Measurements from ENCODE around the gene SCUBE2. TPM values are rescaled to one million over a fixed set of nuclear protein-coding genes. Genes with fewer than 3 reads are reported as not detected.

Gene SCUBE2
- total RNA-seq, 1 donor from 2014 or later = 2.5 TPM

GRCh38 chr11:9095421-9095820 lies 4.0 kb upstream of the SCUBE2 start:
- no peak overlapping the region for H3K4me3 Mint-ChIP-seq (ENCODE audit: unreplicated experiment)
- H3K4me1 Mint-ChIP-seq (ENCODE audit: low read depth, unreplicated experiment) = peaks cover 10% of the 10 kb centered on the region
- H3K27ac Mint-ChIP-seq (ENCODE audit: unreplicated experiment) = no peak overlapping the region
- H3K9me3 Mint-ChIP-seq (ENCODE audit: unreplicated experiment) = peaks cover 4% of the 10 kb centered on the region
- H3K27me3 Mint-ChIP-seq (ENCODE audit: unreplicated experiment) = peaks cover 15% of the 10 kb centered on the region
- no peak for TF ChIP-seq CTCF (IDR thresholded peaks at IDR 0.05; ENCODE audit: partially characterized antibody, unreplicated experiment)
- H3K36me3 Mint-ChIP-seq (ENCODE audit: unreplicated experiment) = peaks cover 15% of the 10 kb centered on the region
- no peak for DNase-seq

- Mint-ChIP-seq H3K36me3 (ENCODE audit: unreplicated experiment) (peaks cover 15% of the 10 kb centered on the region), H3K27ac (ENCODE audit: unreplicated experiment) (no peak overlapping the region), H3K27me3 (ENCODE audit: unreplicated experiment) (peaks cover 18% of the 10 kb centered on the region), H3K4me3 (ENCODE audit: unreplicated experiment) (no peak overlapping the region), H3K9me3 (ENCODE audit: unreplicated experiment) (peaks cover 4% of the 10 kb centered on the region), H3K4me1 (ENCODE audit: low read depth, unreplicated experiment) (peaks cover 12% of the 10 kb centered on the region)
- no peak for TF ChIP-seq CTCF (IDR thresholded peaks at IDR 0.05; ENCODE audit: partially characterized antibody, unreplicated experiment)
- no peak for DNase-seq
Measured at GRCh38 chr11:9094420-9094819, 3.0 kb upstream of the SCUBE2 start.

- peaks cover 18% of the 10 kb centered on the region for H3K27me3 Mint-ChIP-seq (ENCODE audit: unreplicated experiment)
- peaks cover 4% of the 10 kb centered on the region for H3K9me3 Mint-ChIP-seq (ENCODE audit: unreplicated experiment)
- H3K4me3 Mint-ChIP-seq (ENCODE audit: unreplicated experiment) = peak overlapping the region; percentile 65
- peak overlapping the region; percentile 40 for H3K27ac Mint-ChIP-seq (ENCODE audit: unreplicated experiment)
- DNase-seq = no peak
- peaks cover 15% of the 10 kb centered on the region for H3K36me3 Mint-ChIP-seq (ENCODE audit: unreplicated experiment)
- no peak for TF ChIP-seq CTCF (IDR thresholded peaks at IDR 0.05; ENCODE audit: partially characterized antibody, unreplicated experiment)
- H3K4me1 Mint-ChIP-seq (ENCODE audit: low read depth, unreplicated experiment) = peaks cover 16% of the 10 kb centered on the region
Measured at GRCh38 chr11:9092853-9093778, 1.7 kb upstream of the SCUBE2 start.

- Mint-ChIP-seq H3K9me3 (ENCODE audit: unreplicated experiment) (peaks cover 4% of the 10 kb centered on the region), H3K27me3 (ENCODE audit: unreplicated experiment) (peaks cover 20% of the 10 kb centered on the region), H3K4me3 (ENCODE audit: unreplicated experiment) (peak overlapping the region; percentile 65), H3K27ac (ENCODE audit: unreplicated experiment) (no peak overlapping the region), H3K4me1 (ENCODE audit: low read depth, unreplicated experiment) (peaks cover 16% of the 10 kb centered on the region), H3K36me3 (ENCODE audit: unreplicated experiment) (peaks cover 15% of the 10 kb centered on the region)
- no peak for DNase-seq
- TF ChIP-seq CTCF (IDR thresholded peaks at IDR 0.05; ENCODE audit: partially characterized antibody, unreplicated experiment) = no peak
Measured at GRCh38 chr11:9092072-9092471, 673 bp upstream of the SCUBE2 start.

GRCh38 chr11:9090488-9091043 lies 833 bp downstream of the SCUBE2 start:
- Mint-ChIP-seq H3K9me3 (ENCODE audit: unreplicated experiment) (peaks cover 2% of the 10 kb centered on the region), H3K4me3 (ENCODE audit: unreplicated experiment) (peak overlapping the region; percentile 85), H3K4me1 (ENCODE audit: low read depth, unreplicated experiment) (peaks cover 16% of the 10 kb centered on the region), H3K27me3 (ENCODE audit: unreplicated experiment) (peaks cover 21% of the 10 kb centered on the region), H3K36me3 (ENCODE audit: unreplicated experiment) (peaks cover 10% of the 10 kb centered on the region), H3K27ac (ENCODE audit: unreplicated experiment) (peak overlapping the region; percentile 17)
- no peak for TF ChIP-seq CTCF (IDR thresholded peaks at IDR 0.05; ENCODE audit: partially characterized antibody, unreplicated experiment)
- no peak for DNase-seq
